ENCODE results near the gene TM6SF1. TPM values are rescaled to one million over a fixed set of nuclear protein-coding genes. Genes with fewer than 3 reads are reported as not detected.

The TM6SF1 gene
- total and polyA plus RNA-seq, 9 of the 15 experiments (the other 6 are each of a cell fraction or from before 2014, with no cell fraction given) = 1.0 to 5.6 (median 3.5) TPM

DNA sequence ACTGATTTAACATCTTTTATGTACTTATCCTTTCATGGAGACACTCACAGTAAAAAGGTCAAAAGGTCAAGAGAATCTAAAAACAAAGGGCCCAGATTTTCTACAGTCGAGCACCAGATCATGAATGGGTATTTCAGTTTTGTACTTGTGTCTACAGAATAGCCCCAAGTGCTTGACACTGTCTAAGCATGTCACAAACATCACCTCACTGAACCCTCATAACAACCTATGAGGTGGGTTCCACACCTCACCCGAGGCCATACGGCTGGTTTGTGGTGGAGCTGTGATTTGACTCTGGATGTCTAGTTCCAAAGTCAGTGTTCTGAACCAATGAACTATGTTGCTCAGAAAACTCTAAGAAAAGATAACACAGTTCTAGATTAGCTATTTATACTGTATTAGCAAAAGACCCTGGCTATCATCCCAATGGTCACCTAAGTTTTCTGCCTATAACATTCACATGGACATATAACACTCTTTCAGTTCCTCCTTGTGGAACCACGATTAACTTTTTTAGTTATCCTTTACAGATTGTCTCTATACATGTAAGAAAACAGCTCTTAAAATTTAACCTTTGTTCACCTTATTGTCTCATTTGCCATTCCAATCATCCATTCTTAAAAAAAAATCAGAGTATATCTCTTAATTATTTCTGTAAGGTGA lies 25.5 kb downstream of the TM6SF1 start:
- ChIA-PET POLR2A (interaction anchor here (0.7 to 1.3 kb wide), 4 partner anchors 13 to 26 kb away, joined by 3 to 5 read pairs (median 3); no protein-coding TSS in a partner anchor), CTCF (ENCODE audit: low intra/inter-chr PET ratio) (no interaction called here)
- Histone ChIP-seq H3K27ac (ENCODE audit: extremely low read depth, low read depth, low read length) (no peak overlapping the region), H3K4me2 (ENCODE audit: insufficient read depth, low read length) (no peak overlapping the region), H3K4me1 (replicated peaks in 1 of 2; ENCODE audit: control insufficient read depth in 2 of 2, insufficient read depth in 2 of 2, low read length in 2 of 2) (no peaks in the 10 kb centered on the region), H3K9me1 (ENCODE audit: control insufficient read depth, insufficient read depth, low read length) (no peaks in the 10 kb centered on the region), H2AFZ (ENCODE audit: low read depth, low read length) (no peak overlapping the region), H3K79me2 (ENCODE audit: control insufficient read depth, insufficient read depth, low read length) (no peaks in the 10 kb centered on the region), H3K9ac (ENCODE audit: insufficient read depth in 1 of 2, low read depth in 2 of 2, low read length in 2 of 2) (no peak overlapping the region), H3K36me3 (ENCODE audit: control insufficient read depth, insufficient read depth, low read length) (0 out of 3 replicates have a peak, but pooled peaks cover 2% of the 10 kb centered on the region), H3K4me3 (no peak overlapping the region), H3K9me3 (replicated peaks; ENCODE audit: control insufficient read depth, insufficient read depth, low read depth, low read length) (no peaks in the 10 kb centered on the region), H4K20me1 (replicated peaks; ENCODE audit: control insufficient read depth, insufficient read depth, low read length) (no peaks in the 10 kb centered on the region), H3K27me3 (ENCODE audit: control insufficient read depth in 2 of 2, insufficient read depth in 2 of 2, low read length in 2 of 2) (no peaks in the 10 kb centered on the region)
- in situ Hi-C loops (cut with MboI) = no loop called here
- ATAC-seq = no peak
- DNase-seq (ENCODE audit: extremely low read depth in 1 of 4, low spot score in 3 of 4) = no peak
- BruUV-seq (replicated peaks) = no TSS peak
- 40% methylated on average over 4 of the region's 4 CpGs for WGBS (ENCODE audit: insufficient coverage, low coverage, missing lambda C conversion rate)
- intact Hi-C loops (cut with micrococcal nuclease) = no loop called here
- TF ChIP-seq, protein P1, sequence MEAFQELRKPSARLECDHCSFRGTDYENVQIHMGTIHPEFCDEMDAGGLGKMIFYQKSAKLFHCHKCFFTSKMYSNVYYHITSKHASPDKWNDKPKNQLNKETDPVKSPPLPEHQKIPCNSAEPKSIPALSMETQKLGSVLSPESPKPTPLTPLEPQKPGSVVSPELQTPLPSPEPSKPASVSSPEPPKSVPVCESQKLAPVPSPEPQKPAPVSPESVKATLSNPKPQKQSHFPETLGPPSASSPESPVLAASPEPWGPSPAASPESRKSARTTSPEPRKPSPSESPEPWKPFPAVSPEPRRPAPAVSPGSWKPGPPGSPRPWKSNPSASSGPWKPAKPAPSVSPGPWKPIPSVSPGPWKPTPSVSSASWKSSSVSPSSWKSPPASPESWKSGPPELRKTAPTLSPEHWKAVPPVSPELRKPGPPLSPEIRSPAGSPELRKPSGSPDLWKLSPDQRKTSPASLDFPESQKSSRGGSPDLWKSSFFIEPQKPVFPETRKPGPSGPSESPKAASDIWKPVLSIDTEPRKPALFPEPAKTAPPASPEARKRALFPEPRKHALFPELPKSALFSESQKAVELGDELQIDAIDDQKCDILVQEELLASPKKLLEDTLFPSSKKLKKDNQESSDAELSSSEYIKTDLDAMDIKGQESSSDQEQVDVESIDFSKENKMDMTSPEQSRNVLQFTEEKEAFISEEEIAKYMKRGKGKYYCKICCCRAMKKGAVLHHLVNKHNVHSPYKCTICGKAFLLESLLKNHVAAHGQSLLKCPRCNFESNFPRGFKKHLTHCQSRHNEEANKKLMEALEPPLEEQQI (IDR thresholded peaks at IDR 0.05) = no peak
- peak; percentile 75 to 83; a peak in 3 of 4 replicates for TF ChIP-seq KDM1A (IDR thresholded peaks at IDR 0.05)
- FAIRE-seq = no peak

Measured in K562 (cell line).